ENCODE data around the gene CCNB3.

DNA sequence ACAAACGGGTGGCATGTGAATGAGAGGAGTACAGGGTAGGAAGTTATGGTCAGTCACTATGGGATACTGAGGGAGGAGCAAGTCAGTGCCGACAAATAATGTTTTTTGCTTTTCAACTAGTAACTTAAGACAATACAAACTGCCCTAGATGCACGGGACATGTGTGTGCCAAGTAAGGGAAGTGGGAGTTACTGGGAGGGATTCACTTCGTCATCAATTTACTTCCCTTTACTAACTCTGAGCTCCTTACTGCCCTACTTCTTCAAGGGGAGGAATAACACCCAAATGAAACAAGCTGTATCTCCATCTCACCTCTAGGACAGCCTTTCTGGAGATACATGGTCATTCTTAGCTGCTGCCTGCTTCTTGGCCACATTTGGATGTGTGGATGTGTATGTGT, 168.4 kb downstream of the CCNB3 start:
- TF ChIP-seq, protein P1, sequence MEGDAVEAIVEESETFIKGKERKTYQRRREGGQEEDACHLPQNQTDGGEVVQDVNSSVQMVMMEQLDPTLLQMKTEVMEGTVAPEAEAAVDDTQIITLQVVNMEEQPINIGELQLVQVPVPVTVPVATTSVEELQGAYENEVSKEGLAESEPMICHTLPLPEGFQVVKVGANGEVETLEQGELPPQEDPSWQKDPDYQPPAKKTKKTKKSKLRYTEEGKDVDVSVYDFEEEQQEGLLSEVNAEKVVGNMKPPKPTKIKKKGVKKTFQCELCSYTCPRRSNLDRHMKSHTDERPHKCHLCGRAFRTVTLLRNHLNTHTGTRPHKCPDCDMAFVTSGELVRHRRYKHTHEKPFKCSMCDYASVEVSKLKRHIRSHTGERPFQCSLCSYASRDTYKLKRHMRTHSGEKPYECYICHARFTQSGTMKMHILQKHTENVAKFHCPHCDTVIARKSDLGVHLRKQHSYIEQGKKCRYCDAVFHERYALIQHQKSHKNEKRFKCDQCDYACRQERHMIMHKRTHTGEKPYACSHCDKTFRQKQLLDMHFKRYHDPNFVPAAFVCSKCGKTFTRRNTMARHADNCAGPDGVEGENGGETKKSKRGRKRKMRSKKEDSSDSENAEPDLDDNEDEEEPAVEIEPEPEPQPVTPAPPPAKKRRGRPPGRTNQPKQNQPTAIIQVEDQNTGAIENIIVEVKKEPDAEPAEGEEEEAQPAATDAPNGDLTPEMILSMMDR (IDR thresholded peaks at IDR 0.05; ENCODE audit: low read length), result no peak
- TF ChIP-seq EZH2phosphoT487 (IDR thresholded peaks at IDR 0.05; ENCODE audit: low read length), result no peak

Data from MM.1S (cell line).